Measurements from ENCODE around the gene RBMS3. TPM values are rescaled to one million over a fixed set of nuclear protein-coding genes. Genes with fewer than 3 reads are reported as not detected.

Gene RBMS3
- total RNA-seq, 1 donor from 2014 or later = 23.7 TPM

DNA sequence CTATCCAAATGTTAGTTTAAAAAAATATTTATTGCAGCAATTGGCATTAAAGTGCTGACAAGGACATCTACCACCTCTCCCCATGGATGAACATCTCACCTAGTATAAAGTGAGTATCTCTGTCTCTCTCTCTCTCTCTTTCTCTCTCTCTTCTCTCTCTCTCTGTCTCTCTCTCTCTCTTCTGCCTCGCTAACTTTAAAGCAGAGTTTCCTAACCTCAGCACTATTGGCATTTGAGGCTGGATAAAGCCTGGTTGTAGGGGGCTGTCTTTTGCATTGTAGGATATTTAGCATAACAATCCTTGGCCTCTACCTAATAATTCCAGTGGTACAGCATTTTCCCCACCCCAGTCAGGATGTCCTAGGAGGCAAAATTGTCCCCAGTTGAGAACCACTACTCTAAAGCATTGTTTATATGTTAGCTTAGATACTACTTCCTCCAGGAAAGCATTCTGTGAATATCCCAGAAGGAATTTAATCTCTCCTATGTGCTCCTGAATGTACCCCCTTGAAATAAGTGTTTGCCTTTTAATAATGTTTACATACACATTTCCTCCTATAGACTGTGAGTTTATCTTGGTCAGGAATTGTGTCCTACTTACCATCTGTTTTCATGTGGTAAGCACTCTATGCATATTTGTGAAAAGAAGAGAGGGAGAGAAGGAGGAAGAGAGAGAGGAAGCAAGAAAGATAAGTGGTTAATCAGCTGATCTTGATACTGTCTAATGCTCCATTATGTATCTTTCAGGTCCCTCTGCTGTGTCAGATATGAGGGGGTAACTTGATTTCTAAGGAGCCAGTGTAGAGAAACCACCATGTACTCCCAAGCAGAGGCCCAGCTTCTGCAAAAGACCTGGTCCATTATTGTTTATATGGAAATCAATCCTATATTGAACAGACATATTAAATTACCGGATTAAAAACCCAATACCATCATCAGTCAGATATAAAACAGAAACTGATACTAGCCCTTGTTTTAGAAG, 346.6 kb downstream of the RBMS3 start:
- DNase-seq (ENCODE audit: low read depth) = no peak
- Histone ChIP-seq H3K36me3 (ENCODE audit: control insufficient read depth, insufficient read depth, low read length) (no peaks in the 10 kb centered on the region), H3K27me3 (ENCODE audit: control insufficient read depth, insufficient read depth, low read length) (no peaks in the 10 kb centered on the region), H3K4me3 (ENCODE audit: low read depth, low read length) (no peak overlapping the region)
- TF ChIP-seq, protein P1, sequence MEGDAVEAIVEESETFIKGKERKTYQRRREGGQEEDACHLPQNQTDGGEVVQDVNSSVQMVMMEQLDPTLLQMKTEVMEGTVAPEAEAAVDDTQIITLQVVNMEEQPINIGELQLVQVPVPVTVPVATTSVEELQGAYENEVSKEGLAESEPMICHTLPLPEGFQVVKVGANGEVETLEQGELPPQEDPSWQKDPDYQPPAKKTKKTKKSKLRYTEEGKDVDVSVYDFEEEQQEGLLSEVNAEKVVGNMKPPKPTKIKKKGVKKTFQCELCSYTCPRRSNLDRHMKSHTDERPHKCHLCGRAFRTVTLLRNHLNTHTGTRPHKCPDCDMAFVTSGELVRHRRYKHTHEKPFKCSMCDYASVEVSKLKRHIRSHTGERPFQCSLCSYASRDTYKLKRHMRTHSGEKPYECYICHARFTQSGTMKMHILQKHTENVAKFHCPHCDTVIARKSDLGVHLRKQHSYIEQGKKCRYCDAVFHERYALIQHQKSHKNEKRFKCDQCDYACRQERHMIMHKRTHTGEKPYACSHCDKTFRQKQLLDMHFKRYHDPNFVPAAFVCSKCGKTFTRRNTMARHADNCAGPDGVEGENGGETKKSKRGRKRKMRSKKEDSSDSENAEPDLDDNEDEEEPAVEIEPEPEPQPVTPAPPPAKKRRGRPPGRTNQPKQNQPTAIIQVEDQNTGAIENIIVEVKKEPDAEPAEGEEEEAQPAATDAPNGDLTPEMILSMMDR (IDR thresholded peaks at IDR 0.05; ENCODE audit: insufficient read depth, low read length, poor library complexity, severe bottlenecking) = no peak

DNA sequence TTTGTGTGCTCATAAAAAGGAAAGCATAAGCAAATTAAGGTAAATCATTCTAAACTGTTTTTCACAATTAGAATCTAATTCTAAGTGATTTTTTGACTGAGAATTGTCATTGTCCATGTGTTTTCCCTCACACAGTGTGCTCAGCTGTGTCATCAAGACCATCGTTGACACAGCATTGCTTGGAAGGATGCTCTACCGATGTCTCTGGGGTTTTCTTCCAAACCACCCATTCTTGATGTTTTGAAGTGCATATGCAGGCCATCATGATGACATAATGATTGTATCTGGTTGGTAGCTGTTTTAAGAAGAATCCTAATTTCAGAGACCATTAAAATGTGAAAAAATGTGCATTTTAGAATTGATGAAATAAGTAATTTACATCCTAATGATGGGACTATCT, 347.9 kb downstream of the RBMS3 start:
- Histone ChIP-seq H3K4me3 (ENCODE audit: low read depth, low read length) (no peak overlapping the region), H3K36me3 (ENCODE audit: control insufficient read depth, insufficient read depth, low read length) (no peaks in the 10 kb centered on the region), H3K27me3 (ENCODE audit: control insufficient read depth, insufficient read depth, low read length) (no peaks in the 10 kb centered on the region)
- no peak for DNase-seq (ENCODE audit: low read depth)
- TF ChIP-seq, protein P1 (IDR thresholded peaks at IDR 0.05; ENCODE audit: insufficient read depth, low read length, poor library complexity, severe bottlenecking) = no peak

DNA sequence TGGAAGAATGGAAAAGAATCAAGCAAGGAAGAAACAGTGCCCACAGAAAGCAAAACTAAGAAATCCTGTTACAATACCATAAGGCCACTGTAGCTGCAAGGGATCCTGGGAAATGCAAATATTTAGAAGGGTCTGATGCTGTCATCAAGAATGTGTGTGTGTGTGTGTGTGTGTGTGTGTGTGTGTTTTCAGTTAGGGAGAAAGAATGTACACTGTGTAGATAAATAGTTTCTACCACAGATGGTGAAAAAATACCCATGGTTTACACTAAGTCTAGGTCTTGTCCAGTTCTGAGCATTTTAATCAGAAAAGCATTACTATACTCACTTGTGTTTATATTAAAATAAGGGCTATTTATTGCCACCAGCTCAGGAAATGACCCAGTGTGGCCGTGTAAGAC, 355.0 kb downstream of the RBMS3 start:
- Histone ChIP-seq H3K4me3 (ENCODE audit: low read depth, low read length) (no peak overlapping the region), H3K36me3 (ENCODE audit: control insufficient read depth, insufficient read depth, low read length) (no peaks in the 10 kb centered on the region), H3K27me3 (ENCODE audit: control insufficient read depth, insufficient read depth, low read length) (no peaks in the 10 kb centered on the region)
- TF ChIP-seq, protein P1 (IDR thresholded peaks at IDR 0.05; ENCODE audit: insufficient read depth, low read length, poor library complexity, severe bottlenecking) = no peak
- no peak for DNase-seq (ENCODE audit: low read depth)

DNA sequence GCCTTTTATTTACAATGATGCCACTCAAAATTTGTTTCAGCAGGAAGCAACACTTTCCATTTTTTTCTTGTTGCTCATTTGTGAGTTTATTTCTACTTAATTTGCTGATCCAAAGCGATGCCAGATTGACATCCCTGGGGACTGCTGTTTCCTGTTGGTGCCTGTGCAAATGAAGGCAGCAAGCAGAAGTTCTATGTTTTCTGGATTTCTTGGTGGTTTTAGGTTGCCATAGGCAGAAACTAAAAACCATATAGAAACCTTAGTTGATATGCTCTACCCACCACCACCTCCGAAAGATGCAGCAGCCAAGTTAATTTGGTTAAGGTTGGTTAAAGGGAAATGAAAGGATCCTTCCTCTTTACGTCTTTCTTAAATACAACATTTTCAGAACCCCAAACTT, 356.2 kb downstream of the RBMS3 start:
- no peak for DNase-seq (ENCODE audit: low read depth)
- H3K27me3 ChIP-seq (ENCODE audit: control insufficient read depth, insufficient read depth, low read length) = no peaks in the 10 kb centered on the region
- no peak overlapping the region for H3K4me3 ChIP-seq (ENCODE audit: low read depth, low read length)
- no peaks in the 10 kb centered on the region for H3K36me3 ChIP-seq (ENCODE audit: control insufficient read depth, insufficient read depth, low read length)
- TF ChIP-seq, protein P1 (IDR thresholded peaks at IDR 0.05; ENCODE audit: insufficient read depth, low read length, poor library complexity, severe bottlenecking) = no peak

DNA sequence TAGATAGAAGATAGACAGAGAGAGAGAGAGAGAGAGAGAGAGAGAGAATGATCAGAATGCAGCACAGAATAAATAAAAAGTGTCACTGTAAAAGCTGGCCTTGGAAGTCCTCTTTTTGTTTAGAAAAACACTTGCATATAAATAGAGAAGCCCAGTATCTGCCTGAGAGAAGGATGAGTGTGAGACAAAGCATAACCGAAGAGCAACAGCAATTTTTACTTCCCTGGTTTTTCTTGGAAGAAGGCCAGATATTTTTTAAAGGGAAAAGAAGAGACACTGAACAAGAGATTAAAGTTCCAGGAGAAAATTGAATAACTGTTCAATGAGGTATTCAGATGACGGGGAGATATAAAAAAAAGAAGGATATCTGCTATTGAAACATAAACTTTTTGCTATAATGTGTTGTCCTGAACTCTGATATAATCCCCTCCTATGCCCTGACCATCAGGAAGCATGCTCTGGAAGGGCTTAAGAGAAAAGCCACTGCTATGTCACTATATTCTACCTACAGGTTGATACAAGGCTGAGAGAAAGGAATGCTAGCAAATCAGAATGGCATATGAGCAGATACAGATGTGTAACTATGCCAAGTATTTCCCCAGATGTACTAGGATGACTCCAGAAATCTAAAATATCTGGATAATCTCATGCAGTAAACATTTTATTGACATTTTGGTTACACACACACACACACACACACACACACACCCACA, 358.9 kb downstream of the RBMS3 start:
- H3K27me3 ChIP-seq (ENCODE audit: control insufficient read depth, insufficient read depth, low read length) = no peaks in the 10 kb centered on the region
- H3K36me3 ChIP-seq (ENCODE audit: control insufficient read depth, insufficient read depth, low read length) = no peaks in the 10 kb centered on the region
- DNase-seq (ENCODE audit: low read depth) = no peak
- TF ChIP-seq, protein P1 (IDR thresholded peaks at IDR 0.05; ENCODE audit: insufficient read depth, low read length, poor library complexity, severe bottlenecking) = no peak
- H3K4me3 ChIP-seq (ENCODE audit: low read depth, low read length) = no peak overlapping the region
